Ovary (tissue), 9 donors: ENCODE data around the gene FA2H. TPM values are rescaled to one million over a fixed set of nuclear protein-coding genes. Genes with fewer than 3 reads are reported as not detected.
"Not testable (repeated sequence)": the region's sequence is repeated elsewhere in the genome, so short reads cannot be mapped to it uniquely, and the experiment has no call there.

Source experiments
- DNase-seq, 5 donors: peaks; one replicate each; pipeline ENCODE4 v3.0.0-alpha.2; 2019 to 2020
- H3K27ac ChIP-seq, 2 donors: fragments of 200-600 bp; one replicate each; pipeline versions ENCODE4 v1.5.1 to v1.8.0; 2019 to 2022
- H3K27me3 ChIP-seq: fragments of 200-600 bp; one replicate; pipeline ENCODE4 v1.8.0; 2022
- H3K36me3 ChIP-seq: fragments of 200-600 bp; sonication (generic); one replicate; pipeline ENCODE4 v1.5.1; 2019
- H3K4me1 ChIP-seq: one replicate; pipeline ENCODE4 v1.8.1; 2013; ENCODE audit warnings: mild to moderate bottlenecking, moderate library complexity; ENCODE audit not compliant: insufficient read depth
- H3K4me3 ChIP-seq: fragments of 200-600 bp; sonication (generic); one replicate; pipeline ENCODE4 v1.5.1; 2017
- H3K9me3 ChIP-seq, 2 donors: fragments of 200-600 bp in 1 of 2; sonication (generic) in 1 of 2; one replicate each; pipeline versions ENCODE4 v1.5.1 to v1.8.1; 2013 to 2019; ENCODE audit warnings: mild to moderate bottlenecking in 1 of 2, moderate library complexity in 1 of 2
- CTCF ChIP-seq, 3 donors: fragments of 450-650 bp in 2 of 3; fragments of 200-600 bp in 1 of 3; IDR thresholded peaks; one replicate each; pipeline versions ENCODE4 v1.5.1 to v1.8.0; 2016 to 2022; ENCODE audit warnings: antibody characterized with exemption in 3 of 3, mild to moderate bottlenecking in 1 of 3
- EP300 ChIP-seq: sonication (generic); formaldehyde crosslinking; IDR thresholded peaks from one replicate; pipeline ENCODE4 v1.6.1; 2017; ENCODE audit warnings: antibody characterized with exemption
- POLR2A ChIP-seq: fragments of 450-650 bp; IDR thresholded peaks from one replicate; pipeline ENCODE4 v1.6.1; 2017; ENCODE audit warnings: antibody characterized with exemption, mild to moderate bottlenecking, moderate library complexity
- WGBS, 3 donors: extraction: QIAGEN DNeasy Blood & Tissue Kit in 1 of 3; methylation state at CpG; one replicate each; pipeline versions ENCODE4 v1.1.5 to v1.1.7; 2013 to 2017; 5-methylcytosine and 5-hydroxymethylcytosine counted together
- intact Hi-C, 4 donors: fragments of 100-400 bp; cut with DNase I; formaldehyde crosslinking; loops; one replicate each; pipeline versions ENCODE4 v1.11.0 to v1.15.1; 2022 to 2023
- polyA plus RNA-seq, 2 donors: library from polyadenylated mRNA; stranded (reverse); fragments of 200-250 nt in 1 of 2; fragments of 350-450 nt in 1 of 2; fragmentation: Illumina TruSeq in 1 of 2; extraction: RNeasy Lipid Tissue Mini Kit (QIAGEN cat#74804) in 1 of 2; gene quantifications; one replicate each; pipeline ENCODE4 v1.2.3, GENCODE V29; 2013 to 2014
- total RNA-seq, 7 donors: library from RNA; depleted of rRNA in 2 of 7; stranded (reverse); fragments of >200 nt in 2 of 7; fragmentation: NEBNext Ultra II Directional in 3 of 7; extraction: Animal tissue kit (Norgen Biotek cat#: 25700) in 3 of 7; gene quantifications; one replicate each; pipeline versions ENCODE4 v1.1.0 to v1.2.4, GENCODE V29; 2016 to 2023
- donor health status: DM: no; HTN: no; CAD: no; lungs with moderate emphysema.
- donor health status: DM: no; HTN: no; CAD: no.
- donor health status: Bipolar disorder and iron deficiency.
- donor health status: DM: yes; HTN: yes; CAD: no.
- donor health status: DM: no; HTN: no; CAD: no.
- donor health status: DM: yes; HTN: yes; CAD: no.

The FA2H gene
- total and polyA plus RNA-seq, 9 donors, result 0.02 to 1.3 (median 0.49) TPM; not detected in 3

- Histone ChIP-seq H3K27ac (no peak overlapping the region), H3K36me3 (no peaks in the 10 kb centered on the region), H3K27me3 (no peaks in the 10 kb centered on the region), H3K4me3 (no peak overlapping the region), H3K9me3 (no peaks in the 10 kb centered on the region), H3K4me1 (no peaks in the 10 kb centered on the region)
- 75 to 77% (median 76%) methylated on average over 11 of the region's 11 CpGs for WGBS, 3 donors
- no peak for TF ChIP-seq EP300
- no peak for TF ChIP-seq POLR2A
- no peak for TF ChIP-seq CTCF (IDR thresholded peaks at IDR 0.05)
- intact Hi-C loops, result no loop called here
- no peak for DNase-seq
Measured at GRCh38 chr16:74682556-74682955, 92.1 kb downstream of the FA2H start.

- H3K9me3 ChIP-seq, result no peaks in the 10 kb centered on the region
- H3K27ac ChIP-seq, result no peak overlapping the region
- 93% methylated on average over 6 of the region's 6 CpGs for WGBS, 3 donors
- no peak for DNase-seq
- H3K4me3 ChIP-seq, result no peak overlapping the region
- H3K4me1 ChIP-seq, result no peaks in the 10 kb centered on the region
- no peaks in the 10 kb centered on the region for H3K36me3 ChIP-seq
- no peaks in the 10 kb centered on the region for H3K27me3 ChIP-seq
- TF ChIP-seq POLR2A (no peak), CTCF (IDR thresholded peaks at IDR 0.05) (no peak)
- intact Hi-C loops, result no loop called here
Measured at GRCh38 chr16:74680681-74681080, 93.9 kb downstream of the FA2H start.

- H3K27ac ChIP-seq, result no peak overlapping the region
- WGBS, 3 donors, result 18 to 28% (median 27%) methylated on average over 2 of the region's 2 CpGs
- H3K36me3 ChIP-seq, result no peaks in the 10 kb centered on the region
- no peaks in the 10 kb centered on the region for H3K27me3 ChIP-seq
- intact Hi-C loops, result no loop called here
- no peaks in the 10 kb centered on the region for H3K4me1 ChIP-seq
- no peaks in the 10 kb centered on the region for H3K9me3 ChIP-seq
- TF ChIP-seq CTCF (IDR thresholded peaks at IDR 0.05) (no peak), EP300 (no peak)
- no peak overlapping the region for H3K4me3 ChIP-seq
- DNase-seq, result no peak
Measured at GRCh38 chr16:74679983-74680382, 94.6 kb downstream of the FA2H start.

- no peaks in the 10 kb centered on the region for H3K4me1 ChIP-seq
- no peak for DNase-seq
- TF ChIP-seq POLR2A, result no peak
- TF ChIP-seq CTCF (IDR thresholded peaks at IDR 0.05), result no peak
- no peak for TF ChIP-seq EP300
- intact Hi-C loops, result no loop called here
- no peaks in the 10 kb centered on the region for H3K36me3 ChIP-seq
- H3K27me3 ChIP-seq, result no peaks in the 10 kb centered on the region
- no peak overlapping the region for H3K27ac ChIP-seq
- no peaks in the 10 kb centered on the region for H3K9me3 ChIP-seq
- WGBS, 3 donors, result 93 to 100% (median 99%) methylated on average over 4 of the region's 4 CpGs
- no peak overlapping the region for H3K4me3 ChIP-seq
Measured at GRCh38 chr16:74677868-74678267, 96.8 kb downstream of the FA2H start.

- Histone ChIP-seq H3K36me3 (no peaks in the 10 kb centered on the region), H3K27me3 (no peaks in the 10 kb centered on the region)
Measured at GRCh38 chr16:74673876-74674275, 100.7 kb downstream of the FA2H start.

GRCh38 chr16:74668877-74669276, 105.7 kb downstream of the FA2H start:
- H3K36me3 ChIP-seq, H3K9me3 ChIP-seq, H3K27me3 ChIP-seq, H3K27ac ChIP-seq, intact Hi-C loops, H3K4me1 ChIP-seq, H3K4me3 ChIP-seq, DNase-seq: not testable (repeated sequence)
- 95 to 98% (median 96%) methylated on average over 10 of the region's 10 CpGs for WGBS, 3 donors

More at GRCh38 chr16:74673876-74674275, 100.7 kb downstream of the FA2H start:
- no peak for DNase-seq
- TF ChIP-seq CTCF (IDR thresholded peaks at IDR 0.05), result no peak
- no peak for TF ChIP-seq EP300
- no peak for TF ChIP-seq POLR2A
- Histone ChIP-seq H3K4me3 (no peak overlapping the region), H3K9me3 (no peaks in the 10 kb centered on the region), H3K27ac (no peak overlapping the region), H3K4me1 (no peaks in the 10 kb centered on the region)
- intact Hi-C loops, result no loop called here
- 86 to 87% (median 87%) methylated on average over 3 of the region's 3 CpGs for WGBS, 3 donors
